HG03060 (cell line): ENCODE data around the gene PDILT.
"Not testable (repeated sequence)": the region's sequence is repeated elsewhere in the genome, so short reads cannot be mapped to it uniquely, and the experiment has no call there.

Source experiments
- ATAC-seq: cut with Tn5 transposase; IDR thresholded peaks from one replicate; pipeline ENCODE4 v1.9.1; 2021; ENCODE audit warnings: low read depth, moderate number of reproducible peaks; ENCODE audit not compliant: unreplicated experiment

PDILT gene

DNA sequence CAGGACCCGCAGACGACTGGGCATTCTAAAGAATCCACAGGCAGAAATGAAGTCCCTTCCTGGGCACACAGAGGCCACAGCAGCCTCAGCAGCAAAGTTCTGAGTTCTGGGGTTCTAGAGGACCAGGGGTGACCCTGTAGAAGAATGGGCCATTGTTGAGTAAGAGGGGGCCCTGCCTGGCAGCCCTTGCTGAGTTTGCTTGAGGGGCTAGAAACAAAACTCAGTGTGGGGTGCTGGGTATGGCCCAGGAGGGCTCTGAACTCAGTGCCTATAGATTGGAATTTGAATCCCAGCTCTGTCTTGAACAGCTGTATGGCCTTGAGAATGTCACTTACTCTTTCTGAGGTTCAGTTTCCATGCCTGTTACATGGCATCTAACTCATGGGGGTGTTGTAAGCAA lies at the start of gene PDILT:
TSS of gene PDILT (minus strand) at position 101 of the 400 bp plus-strand sequence. CDS start 5,437 bp downstream, outside the sequence.
- no peak for ATAC-seq

- not testable (repeated sequence) for ATAC-seq
These were observed 49.1 kb upstream of the PDILT start for GRCh38 chr16:20453633-20454032.

DNA sequence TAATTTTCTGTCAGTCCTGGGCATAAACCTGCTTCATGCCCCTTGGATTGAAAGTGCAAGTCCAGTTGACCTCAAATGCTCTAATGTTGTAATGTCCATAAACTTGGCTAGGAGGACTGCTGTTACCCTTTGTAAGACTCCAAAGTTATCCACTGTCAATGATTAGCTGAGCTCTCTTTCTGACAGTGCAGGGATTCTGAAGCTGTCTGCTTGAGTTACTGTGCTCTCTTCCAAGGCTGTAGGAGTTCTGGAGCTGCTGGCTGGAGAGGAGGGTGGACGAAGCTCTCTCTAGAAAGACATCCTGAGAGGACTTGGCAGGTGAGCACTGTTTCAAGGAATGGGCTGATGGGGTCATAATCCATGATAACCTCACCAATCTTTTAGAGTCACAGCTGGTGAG lies 46.8 kb upstream of the PDILT start, which contains the start of gene ACSM2A:
TSS of gene ACSM2A (plus strand) at position 158 of the 400 bp plus-strand sequence. CDS start 8,594 bp downstream, outside the sequence.
- not testable (repeated sequence) for ATAC-seq

- not testable (repeated sequence) for ATAC-seq
These were observed 42.3 kb upstream of the PDILT start for GRCh38 chr16:20446652-20447393.

GRCh38 chr16:20441859-20442258 lies 37.3 kb upstream of the PDILT start:
- ATAC-seq, result not testable (repeated sequence)

GRCh38 chr16:20441191-20441590 lies 36.7 kb upstream of the PDILT start:
- ATAC-seq, result no peak

- not testable (repeated sequence) for ATAC-seq
These were observed 36.2 kb upstream of the PDILT start for GRCh38 chr16:20440731-20441130.

DNA sequence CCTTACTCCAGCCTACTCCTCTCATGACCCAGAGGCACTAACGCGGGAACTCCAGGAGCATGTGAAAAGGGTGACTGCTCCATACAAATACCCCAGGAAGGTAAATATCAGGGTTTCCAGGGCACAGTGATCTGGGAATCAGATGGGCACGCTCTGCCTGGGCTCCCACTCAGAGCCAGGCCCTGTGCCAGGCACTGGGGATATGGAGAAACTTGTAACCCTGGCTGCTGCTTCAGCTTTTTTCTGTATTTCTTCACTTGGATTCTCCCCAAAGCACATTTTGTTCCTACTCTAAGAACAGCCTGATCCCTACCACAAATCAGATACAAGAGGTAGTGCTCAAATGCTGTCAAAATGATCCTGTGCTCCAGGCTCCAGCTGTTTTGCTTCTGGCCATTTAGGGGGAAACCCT lies 35.3 kb upstream of the PDILT start:
- not testable (repeated sequence) for ATAC-seq

DNA sequence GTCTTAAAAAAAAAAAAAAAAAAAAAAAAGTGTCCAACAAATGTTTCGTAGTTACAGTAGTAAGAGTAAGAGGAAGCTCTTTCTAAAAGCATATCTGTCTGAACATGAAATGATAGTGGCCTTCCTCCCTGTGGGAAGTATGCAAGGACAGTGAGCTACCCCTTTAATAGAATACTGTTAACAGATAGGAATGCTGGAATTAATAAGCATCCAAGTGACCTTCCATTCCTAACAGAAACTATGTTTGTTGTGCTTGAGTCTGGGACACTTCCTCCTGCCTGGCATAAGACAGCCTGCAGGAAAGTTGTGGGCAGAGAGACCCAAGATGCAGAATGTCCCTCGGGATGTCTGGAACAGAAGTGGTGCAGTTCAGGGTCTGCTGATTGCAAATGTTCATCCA lies 34.4 kb upstream of the PDILT start:
- not testable (repeated sequence) for ATAC-seq

DNA sequence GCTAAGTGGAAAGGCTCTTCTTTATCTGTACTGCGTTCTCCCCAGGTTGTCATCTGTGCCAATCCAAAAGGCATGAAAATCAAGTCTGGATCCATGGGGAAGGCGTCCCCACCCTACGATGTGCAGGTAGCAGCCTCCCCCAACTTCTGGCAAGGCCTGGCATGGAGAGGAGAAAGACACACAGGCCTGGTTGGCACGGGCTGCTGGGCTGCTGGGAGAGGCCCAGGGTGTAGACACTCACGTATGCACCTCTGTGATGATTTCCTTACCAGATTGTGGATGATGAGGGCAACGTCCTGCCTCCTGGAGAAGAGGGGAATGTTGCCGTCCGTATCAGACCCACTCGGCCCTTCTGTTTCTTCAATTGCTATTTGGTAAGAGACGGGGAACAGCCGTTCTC lies 26.4 kb upstream of the PDILT start:
- ATAC-seq, result no peak

GRCh38 chr16:20430480-20430879 lies 25.9 kb upstream of the PDILT start:
- not testable (repeated sequence) for ATAC-seq

DNA sequence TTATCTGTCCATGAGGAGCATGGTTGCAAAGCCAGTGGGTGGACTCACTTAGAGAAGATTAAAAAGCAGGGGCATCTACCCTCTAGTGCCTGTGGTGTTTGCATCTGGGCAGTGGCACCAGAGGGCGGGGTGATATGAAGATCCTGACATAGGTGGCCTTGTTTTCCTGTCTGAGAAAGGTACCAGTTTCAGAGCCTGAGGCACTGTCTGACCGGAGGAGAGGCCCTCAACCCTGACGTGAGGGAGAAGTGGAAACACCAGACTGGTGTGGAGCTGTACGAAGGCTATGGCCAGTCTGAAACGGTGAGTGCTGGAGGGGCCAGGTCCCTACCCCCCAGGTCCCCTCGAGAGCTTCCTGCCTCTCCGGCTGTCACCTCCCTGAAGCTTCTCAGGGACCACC lies 25.0 kb upstream of the PDILT start:
- ATAC-seq, result not testable (repeated sequence)

DNA sequence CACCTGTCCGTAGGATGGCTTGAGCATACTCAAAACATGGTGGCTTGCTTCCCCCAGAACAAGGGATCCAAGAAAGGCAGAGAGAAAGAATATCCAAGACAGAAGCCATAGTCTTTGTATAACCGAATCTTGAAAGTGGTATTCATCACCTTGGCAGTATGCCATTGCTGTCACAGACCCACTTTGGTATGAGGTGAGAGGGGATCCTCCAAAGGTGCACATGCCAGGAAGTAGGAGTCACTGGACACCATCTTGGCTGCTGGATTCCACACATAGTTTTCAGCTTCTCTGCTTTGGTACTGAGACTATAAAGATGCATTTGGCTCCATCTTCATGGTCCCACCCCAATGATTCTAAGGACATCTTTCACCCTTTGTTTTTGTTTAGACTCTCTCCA lies 22.9 kb upstream of the PDILT start:
- not testable (repeated sequence) for ATAC-seq

DNA sequence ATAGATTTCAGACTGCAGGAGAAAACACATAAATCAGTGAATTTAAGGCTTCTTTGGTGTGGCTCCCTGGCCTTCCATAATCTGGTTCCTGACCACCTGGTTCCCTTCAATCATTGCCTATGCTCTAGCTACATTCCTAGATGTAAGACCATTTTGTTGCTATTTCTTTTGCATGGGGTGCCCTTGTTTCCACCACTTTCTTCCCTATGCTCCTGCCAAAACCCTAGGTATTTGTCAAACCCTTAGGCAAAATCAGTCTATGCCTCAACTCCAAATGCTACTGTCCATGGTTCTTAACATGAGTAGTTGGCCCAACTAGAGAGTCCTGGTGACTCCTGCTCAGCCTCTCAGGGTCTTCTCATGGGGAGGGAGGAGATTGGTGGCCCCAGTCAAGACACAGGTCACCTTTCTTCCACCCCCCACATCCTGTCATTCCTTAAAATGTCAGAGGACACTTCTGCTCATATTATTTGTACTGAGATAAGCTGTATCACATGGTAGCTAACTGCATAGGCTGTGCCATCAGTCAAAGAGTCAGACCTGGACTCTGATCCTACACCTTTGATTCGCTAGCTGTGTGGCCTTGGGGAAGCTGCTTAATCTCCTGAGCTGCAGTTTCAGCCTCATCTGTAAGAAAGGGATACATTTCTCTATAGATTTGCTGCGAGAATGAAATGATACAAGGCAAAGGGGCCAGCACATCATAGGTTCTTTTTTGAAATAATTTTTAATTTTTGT lies 19.8 kb upstream of the PDILT start:
- no peak for ATAC-seq

DNA sequence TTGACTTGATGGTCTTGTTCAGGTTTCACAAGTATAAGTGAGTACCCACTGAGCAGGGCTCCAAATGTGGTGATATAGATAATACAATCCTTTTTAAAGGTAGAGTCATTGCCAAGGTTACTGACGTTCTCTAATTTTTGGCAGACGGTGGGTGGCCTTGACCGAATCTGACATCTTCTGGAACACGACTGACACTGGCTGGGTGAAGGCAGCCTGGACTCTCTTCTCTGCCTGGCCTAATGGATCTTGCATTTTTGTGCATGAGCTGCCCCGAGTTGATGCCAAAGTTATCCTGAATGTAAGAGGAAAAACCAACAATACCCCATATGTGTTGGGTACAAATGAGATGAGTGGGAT lies 19.2 kb upstream of the PDILT start:
- ATAC-seq, result not testable (repeated sequence)

DNA sequence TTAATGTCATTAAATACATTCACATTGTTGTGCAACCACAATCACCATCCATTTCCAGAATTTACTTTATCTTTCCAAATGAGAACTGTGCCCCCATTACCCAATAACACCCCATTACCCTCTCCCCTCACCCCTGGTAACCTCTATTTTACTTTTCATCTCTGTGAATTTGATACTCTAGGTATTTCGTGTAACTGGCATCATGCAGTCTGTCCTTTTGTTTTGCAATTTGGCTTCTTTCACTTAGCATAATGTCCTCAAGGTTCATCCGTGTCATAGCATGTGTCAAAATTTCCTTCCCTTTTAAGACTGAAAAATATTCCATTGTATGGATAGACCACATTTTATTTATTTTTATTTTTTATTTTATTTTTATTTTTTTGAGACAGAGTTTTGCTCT lies 17.2 kb upstream of the PDILT start:
- ATAC-seq, result not testable (repeated sequence)

DNA sequence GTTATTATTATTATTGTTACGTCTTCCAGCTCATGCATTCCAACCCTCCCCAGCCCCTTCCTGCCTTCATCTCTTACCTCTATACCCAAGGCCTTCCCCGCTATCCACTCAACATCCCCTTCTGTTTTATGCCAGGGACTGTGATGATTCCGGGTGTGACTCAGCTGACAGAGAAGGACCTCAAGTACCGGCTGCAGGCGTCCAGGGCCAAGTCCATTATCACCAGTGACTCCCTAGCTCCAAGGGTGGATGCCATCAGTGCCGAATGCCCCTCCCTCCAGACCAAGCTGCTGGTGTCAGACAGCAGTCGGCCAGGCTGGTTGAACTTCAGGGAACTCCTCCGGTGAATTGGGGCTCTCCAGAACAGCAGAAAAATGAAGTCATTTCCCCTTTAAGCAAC lies 14.6 kb upstream of the PDILT start:
- not testable (repeated sequence) for ATAC-seq

DNA sequence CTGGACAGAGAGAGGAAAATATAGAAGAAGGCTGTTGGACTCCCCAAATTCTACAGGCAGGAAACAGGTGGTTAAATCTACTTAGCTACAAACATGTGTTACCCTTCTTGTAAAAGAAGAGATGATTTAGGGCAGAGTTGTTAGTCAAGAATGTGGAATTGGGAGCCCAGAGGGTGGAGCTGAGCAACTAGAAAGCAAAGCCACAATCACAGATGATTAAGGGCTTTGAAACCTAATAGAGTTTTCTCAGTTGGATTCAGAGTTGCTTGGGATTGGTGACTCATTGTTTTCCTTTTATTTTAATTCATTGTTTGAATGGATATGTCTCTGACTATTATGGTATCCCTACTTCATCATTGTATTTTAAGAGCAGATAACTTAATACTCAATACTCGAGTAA lies 11.0 kb upstream of the PDILT start:
- no peak for ATAC-seq

- no peak for ATAC-seq
These were observed 6.5 kb upstream of the PDILT start for GRCh38 chr16:20411055-20411454.

- ATAC-seq, result no peak
These were observed 5.7 kb upstream of the PDILT start for GRCh38 chr16:20410121-20410723.

DNA sequence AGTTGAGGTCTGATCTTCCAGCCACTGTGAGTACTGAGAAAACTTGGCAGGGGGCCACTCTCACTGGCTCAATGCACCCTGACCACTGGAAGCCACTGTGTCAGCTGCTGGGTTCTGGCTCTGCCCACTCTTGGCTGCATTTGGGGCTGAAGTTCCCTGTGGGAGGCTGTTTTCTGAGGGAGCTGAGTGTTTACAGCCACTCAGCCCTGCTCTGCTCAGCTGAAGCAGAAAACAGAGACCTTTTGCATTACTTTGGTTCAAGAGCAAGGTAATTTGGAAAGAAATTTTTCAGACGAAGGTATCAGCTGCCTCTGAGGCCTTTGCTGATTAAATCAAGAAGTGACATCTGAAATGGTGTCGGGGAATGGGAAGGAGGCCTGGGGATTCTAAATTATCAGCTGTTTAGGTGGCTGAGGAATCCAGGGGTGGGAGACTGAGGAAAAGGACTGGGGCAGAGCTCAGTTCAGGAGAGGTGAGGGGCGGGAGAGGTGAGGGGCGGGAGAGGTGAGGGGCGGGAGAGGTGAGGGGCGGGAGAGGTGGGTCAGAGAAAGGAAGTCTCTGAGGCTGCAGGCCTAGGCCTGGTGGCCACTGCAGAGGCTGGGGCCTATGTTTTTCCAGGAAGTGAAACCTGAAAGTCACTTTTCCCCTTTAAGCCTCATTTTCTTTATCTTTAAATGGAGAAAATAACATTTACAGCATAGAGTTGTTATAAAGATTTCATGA lies 5.0 kb upstream of the PDILT start, which contains the start of gene ACSM5:
TSS of gene ACSM5 (plus strand) at position 137 of the 723 bp plus-strand sequence. CDS start 1,951 bp downstream, outside the sequence.
- ATAC-seq, result no peak
